ENCODE results near the gene NPAT.

GRCh38 chr11:108269583-108269982 is 47.1 kb upstream of the NPAT start:
- no peak for TF ChIP-seq EZH2 (IDR thresholded peaks at IDR 0.05)
- no peak for TF ChIP-seq POLR2A (IDR thresholded peaks at IDR 0.05; ENCODE audit: borderline replicate concordance, extremely low read depth, insufficient read depth, insufficient read length)
